H1 (cell line): Measurements from ENCODE around the gene CALM1. TPM values are rescaled to one million over a fixed set of nuclear protein-coding genes. Genes with fewer than 3 reads are reported as not detected.

Source experiments
- CBX5 ChIP-seq: fragments of 300-800, 300-1000 bp; sonication (generic); IDR thresholded peaks from 2 replicates; pipeline ENCODE4 v1.7.1; 2016; ENCODE audit warnings: antibody characterized with exemption, low read length, low read depth
- CHD2 ChIP-seq: IDR thresholded peaks from 2 replicates; pipeline ENCODE4 v1.6.1; 2012; ENCODE audit warnings: low read length, improper control_type of control experiment
- EGR1 ChIP-seq: IDR thresholded peaks from 2 replicates; pipeline ENCODE4 v1.6.1; 2011; ENCODE audit warnings: low read depth, low read length, borderline replicate concordance
- GTF2F1 ChIP-seq: IDR thresholded peaks from 2 replicates; pipeline ENCODE4 v1.6.1; 2012; ENCODE audit warnings: low read depth, low read length, improper control_type of control experiment, borderline replicate concordance
- HDAC2 ChIP-seq, 2 experiments: fragments of 300-600 bp in 1 of 2; sonication (generic) in 1 of 2; IDR thresholded peaks; 2 replicates each; pipeline ENCODE4 v1.6.1; 2011 to 2012; ENCODE audit warnings: low read depth in 2 of 2, low read length in 2 of 2, mild to moderate bottlenecking in 2 of 2, moderate library complexity in 2 of 2, borderline replicate concordance in 1 of 2, inconsistent platforms in 1 of 2
- HDAC6 ChIP-seq: IDR thresholded peaks from one replicate; pipeline ENCODE4 v1.7.1; 2012; ENCODE audit warnings: low read depth, mild to moderate bottlenecking, inconsistent platforms, low read length, moderate library complexity
- MAFK ChIP-seq: IDR thresholded peaks from 2 replicates; pipeline ENCODE4 v1.6.1; 2012; ENCODE audit warnings: low read depth, mild to moderate bottlenecking, improper control_type of control experiment, low read length
- NANOG ChIP-seq: IDR thresholded peaks from 2 replicates; pipeline ENCODE4 v1.6.1; 2011; ENCODE audit warnings: low read length, low read depth, mild to moderate bottlenecking, inconsistent platforms; ENCODE audit not compliant: insufficient read depth, poor library complexity, severe bottlenecking
- POLR2A ChIP-seq, 2 experiments: IDR thresholded peaks; 1 replicate in 1 of 2; 2 replicates in 1 of 2; pipeline ENCODE4 v1.6.1; 2011; ENCODE audit warnings: low read depth in 2 of 2, low read length in 2 of 2, mild to moderate bottlenecking in 2 of 2; ENCODE audit errors: control extremely low read depth in 1 of 2
- POLR2AphosphoS5 ChIP-seq: IDR thresholded peaks from 2 replicates; pipeline ENCODE4 v1.6.1; 2011; ENCODE audit warnings: low read depth, low read length
- POU5F1 ChIP-seq: IDR thresholded peaks from 2 replicates; pipeline ENCODE4 v1.6.1; 2011; ENCODE audit warnings: low read depth, mild to moderate bottlenecking, low read length, moderate library complexity
- RAD21 ChIP-seq, 2 experiments: IDR thresholded peaks in 1 of 2; conservative IDR thresholded peaks in 1 of 2; 2 replicates each; pipeline ENCODE4 v1.6.1; 2011; ENCODE audit warnings: low read depth in 2 of 2, low read length in 2 of 2, improper control_type of control experiment in 1 of 2, inconsistent platforms in 1 of 2, mild to moderate bottlenecking in 1 of 2, moderate library complexity in 1 of 2
- RFX5 ChIP-seq: IDR thresholded peaks from 2 replicates; pipeline ENCODE4 v1.6.1; 2011; ENCODE audit warnings: low read depth, low read length, improper control_type of control experiment, borderline replicate concordance
- RNF2 ChIP-seq: fragments of 200-900, 300-1000 bp; sonication (generic); IDR thresholded peaks from 2 replicates; pipeline ENCODE4 v1.7.1; 2016; ENCODE audit warnings: borderline replicate concordance, low read depth, mild to moderate bottlenecking, antibody characterized with exemption, low read length; ENCODE audit not compliant: poor library complexity, severe bottlenecking; ENCODE audit errors: missing control alignments
- SIX5 ChIP-seq: IDR thresholded peaks from 2 replicates; pipeline ENCODE4 v1.6.1; 2011; ENCODE audit warnings: mild to moderate bottlenecking, low read depth, low read length
- SP1 ChIP-seq: IDR thresholded peaks from 2 replicates; pipeline ENCODE4 v1.6.1; 2011; ENCODE audit warnings: low read depth, low read length
- SP2 ChIP-seq: IDR thresholded peaks from 2 replicates; pipeline ENCODE4 v1.6.1; 2012; ENCODE audit warnings: mild to moderate bottlenecking, low read length, inconsistent platforms
- SRF ChIP-seq: IDR thresholded peaks from 2 replicates; pipeline ENCODE4 v1.6.1; 2011; ENCODE audit warnings: mild to moderate bottlenecking, low read depth, low read length, moderate library complexity
- SUZ12 ChIP-seq: fragments of 200-600 bp; sonication (generic); IDR thresholded peaks from 2 replicates; pipeline ENCODE4 v1.6.1; 2012; ENCODE audit warnings: mild to moderate bottlenecking, inconsistent platforms, low read length, moderate library complexity, mixed read lengths
- TAF1 ChIP-seq: IDR thresholded peaks from 2 replicates; pipeline ENCODE4 v1.6.1; 2011; ENCODE audit warnings: mild to moderate bottlenecking, low read depth, low read length
- TEAD4 ChIP-seq: IDR thresholded peaks from 2 replicates; pipeline ENCODE4 v1.6.1; 2012; ENCODE audit warnings: low read depth, low read length, inconsistent platforms, mixed read lengths
- YY1 ChIP-seq: IDR thresholded peaks from 2 replicates; pipeline ENCODE4 v1.6.1; 2011; ENCODE audit warnings: low read depth, mild to moderate bottlenecking, low read length
- polyA plus RNA-seq, 7 experiments: library from polyadenylated mRNA; depleted of rRNA in 3 of 7; stranded (reverse) in 5 of 7; unstranded in 2 of 7; fragments of >200 nt in 5 of 7; fragments of 200-250 nt in 2 of 7; gene quantifications; 1 replicate in 5 of 7; 2 replicates in 1 of 7; 4 replicates in 1 of 7; pipeline versions ENCODE4 v1.2.1 to v1.2.3, GENCODE V29; 2011 to 2013; ENCODE audit warnings: missing spikeins in 2 of 7, mixed read lengths in 2 of 7
- total RNA-seq: library from RNA; stranded (reverse); fragmentation: NEBNext Ultra II Directional; extraction: Animal tissue kit (Norgen Biotek cat#: 25700); gene quantifications from 2 replicates; pipeline ENCODE4 v1.2.1, GENCODE V29; 2021
- TF ChIP-seq, protein P1 (sequence below): IDR thresholded peaks from 2 replicates; pipeline ENCODE4 v1.6.1; 2012; ENCODE audit warnings: inconsistent platforms
- TF ChIP-seq, protein P2 (sequence below): IDR thresholded peaks from 2 replicates; pipeline ENCODE4 v1.6.1; 2011; ENCODE audit warnings: low read depth, mild to moderate bottlenecking, low read length; ENCODE audit not compliant: insufficient read depth

Gene CALM1
- total and polyA plus RNA-seq, 2 of the 8 experiments (the other 6 are each of a cell fraction or from before 2014, with no cell fraction given), result 285 to 422 TPM

DNA sequence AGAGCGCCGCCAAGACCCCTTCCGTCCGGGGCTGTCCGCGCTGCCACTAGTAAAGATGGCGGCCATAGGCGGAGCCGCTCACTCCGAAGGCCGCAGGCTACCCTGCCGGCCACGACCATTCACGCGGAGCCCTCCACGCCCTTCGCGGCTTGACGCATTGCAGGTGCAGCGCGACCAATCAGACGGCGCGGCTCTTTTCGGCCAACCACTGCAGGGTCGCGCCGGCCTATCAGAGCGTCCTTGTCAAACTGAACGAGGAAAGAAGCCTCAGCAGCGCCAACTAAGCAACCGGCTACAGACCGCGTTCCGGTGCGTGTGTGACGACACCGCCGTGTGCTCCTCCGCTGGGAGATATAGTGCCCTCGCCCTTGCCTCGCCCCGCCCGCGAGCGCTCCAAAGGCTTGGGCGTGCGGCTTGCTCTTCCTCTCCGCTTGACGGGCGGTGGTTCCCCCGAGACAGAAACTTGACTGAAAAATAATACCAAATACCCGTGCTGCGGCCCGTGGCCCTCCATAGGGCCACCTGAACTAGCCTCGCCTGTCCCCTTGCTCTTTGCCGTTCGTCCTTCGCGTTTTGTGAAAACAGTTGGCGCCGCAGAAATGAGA is 13.6 kb upstream of the CALM1 start (continued):
- TF ChIP-seq RNF2 (no peak), SP1 (peak; percentile 93), TAF1 (peak; percentile 95), SUZ12 (no peak; the same call in 1 of the 2 replicates), HDAC2 (IDR thresholded peaks at IDR 0.05; ENCODE audit: borderline replicate concordance in 1 of 2, low read depth in 2 of 2, low read length in 2 of 2) (peak; percentile 53 to 54; a peak in 2 of 4 replicates), NANOG (no peak), RAD21 (IDR thresholded peaks at IDR 0.05 in 1 of 2, conservative IDR thresholded peaks at IDR 0.05 in 1 of 2; ENCODE audit: low read depth in 2 of 2, low read length in 2 of 2) (peak in 1 of 2 experiments; percentile 6; a peak in 2 of 4 replicates), GTF2F1 (peak; percentile 62), SRF (0 out of 2 replicates have a peak, but pooled peaks have one; percentile 28), HDAC6 (no peak), CHD2 (peak; percentile 93), TEAD4 (peak; percentile 72), MAFK (no peak), POLR2A (IDR thresholded peaks at IDR 0.05; ENCODE audit: control extremely low read depth in 1 of 2, low read depth in 2 of 2, low read length in 2 of 2) (peak; percentile 59 to 91), RFX5 (peak; percentile 40; the same call in 1 of the 2 replicates), YY1 (peak; percentile 98), SIX5 (no peak), EGR1 (peak; percentile 46; the same call in 1 of the 2 replicates), POLR2AphosphoS5 (peak; percentile 98), CBX5 (no peak), POU5F1 (no peak), SP2 (no peak)
- TF ChIP-seq, protein P1, sequence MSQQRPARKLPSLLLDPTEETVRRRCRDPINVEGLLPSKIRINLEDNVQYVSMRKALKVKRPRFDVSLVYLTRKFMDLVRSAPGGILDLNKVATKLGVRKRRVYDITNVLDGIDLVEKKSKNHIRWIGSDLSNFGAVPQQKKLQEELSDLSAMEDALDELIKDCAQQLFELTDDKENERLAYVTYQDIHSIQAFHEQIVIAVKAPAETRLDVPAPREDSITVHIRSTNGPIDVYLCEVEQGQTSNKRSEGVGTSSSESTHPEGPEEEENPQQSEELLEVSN, result peak; percentile 78
- TF ChIP-seq, protein P2, sequence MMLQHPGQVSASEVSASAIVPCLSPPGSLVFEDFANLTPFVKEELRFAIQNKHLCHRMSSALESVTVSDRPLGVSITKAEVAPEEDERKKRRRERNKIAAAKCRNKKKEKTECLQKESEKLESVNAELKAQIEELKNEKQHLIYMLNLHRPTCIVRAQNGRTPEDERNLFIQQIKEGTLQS, result no peak
